ENCODE results near the gene PSMA6. TPM values are rescaled to one million over a fixed set of nuclear protein-coding genes. Genes with fewer than 3 reads are reported as not detected.
A peak's percentile ranks its signal among the peaks of the same experiment; 100 is the strongest.
"Not testable (repeated sequence)": the region's sequence is repeated elsewhere in the genome, so short reads cannot be mapped to it uniquely, and the experiment has no call there.

PSMA6 gene
- total and polyA plus RNA-seq, 2 of the 13 experiments (the other 11 are each of a cell fraction or from before 2014, with no cell fraction given) = 525 to 1,109 TPM

GRCh38 chr14:35252451-35252868 lies 39.7 kb upstream of the PSMA6 start:
- ATAC-seq (peak; percentile 37), DNase-seq (ENCODE audit: low spot score) (no peak), FAIRE-seq (no peak)
- ChIA-PET CTCF (ENCODE audit: low intra/inter-chr PET ratio, low total read pairs) (no interaction called here), POLR2A (interaction anchor here (1.8 kb wide), 1 partner anchor 40 kb away, joined by 8 read pairs; the partner anchor contains the start of gene PSMA6)
- H4K20me1 ChIP-seq (ENCODE audit: insufficient read depth, low read length) = no peaks in the 10 kb centered on the region
- no TSS peak for BruUV-seq (replicated peaks)
- no peaks in the 10 kb centered on the region for H3K4me1 ChIP-seq (ENCODE audit: insufficient read depth, low read length)
- in situ Hi-C loops (cut with HindIII; ENCODE audit: extremely low pct_ligation_motif_present, low pct_unique_long_range_greater_than_20kb) = no loop called here
- H3K9me3 ChIP-seq (ENCODE audit: low read length) = no peaks in the 10 kb centered on the region
- H3K79me2 ChIP-seq (ENCODE audit: insufficient read depth, low read length) = no peaks in the 10 kb centered on the region
- TF ChIP-seq RBFOX2 (IDR thresholded peaks at IDR 0.05; ENCODE audit: low read depth, low read length) (no peak), HMG20B (CRISPR knock-in tag; conservative IDR thresholded peaks at IDR 0.05) (no peak), TEAD3 (CRISPR knock-in tag; optimal IDR thresholded peaks at IDR 0.05; ENCODE audit: borderline replicate concordance) (peak; percentile 36)
- no peak overlapping the region for H3K4me3 ChIP-seq (replicated peaks in 1 of 3; ENCODE audit: insufficient read depth in 1 of 3, low read depth in 2 of 3, low read length in 3 of 3)
- intact Hi-C loops (cut with micrococcal nuclease; ENCODE audit: unreplicated experiment) = no loop called here
- H3K27ac ChIP-seq (ENCODE audit: extremely low read length, insufficient read depth, low read length) = no peak overlapping the region
- H2AFZ ChIP-seq (ENCODE audit: low read length) = no peak overlapping the region
- H3K27me3 ChIP-seq (ENCODE audit: control insufficient read depth in 1 of 2, insufficient read depth in 2 of 2, low read length in 2 of 2) = no peaks in the 10 kb centered on the region
- no peak overlapping the region for H3K4me2 ChIP-seq (ENCODE audit: low read depth, low read length)
- WGBS (ENCODE audit: low lambda C conversion rate) = 97% methylated on average over 1 of the region's 1 CpG
- H3K36me3 ChIP-seq (replicated peaks in 1 of 2; ENCODE audit: control insufficient read depth in 1 of 2, insufficient read depth in 2 of 2, low read length in 2 of 2) = peaks cover 0 to 3% of the 10 kb centered on the region in 2 experiments; a peak in 1 of 5 replicates
- H3K9ac ChIP-seq (ENCODE audit: insufficient read depth, low read depth, low read length) = no peak overlapping the region

- POLR2A ChIA-PET = interaction anchor here (1.8 kb wide), 1 partner anchor 39 kb away, joined by 8 read pairs; the partner anchor contains the start of gene PSMA6
Measured at GRCh38 chr14:35253056-35253455, 39.1 kb upstream of the PSMA6 start.

More at GRCh38 chr14:35253056-35253455, 39.1 kb upstream of the PSMA6 start:
- intact Hi-C loops (cut with micrococcal nuclease; ENCODE audit: unreplicated experiment); H3K4me2 ChIP-seq (ENCODE audit: low read depth, low read length); H3K4me1 ChIP-seq (ENCODE audit: insufficient read depth, low read length); H3K27me3 ChIP-seq (ENCODE audit: control insufficient read depth in 1 of 2, insufficient read depth in 2 of 2, low read length in 2 of 2); H3K9me3 ChIP-seq (ENCODE audit: low read length); DNase-seq (ENCODE audit: low spot score); in situ Hi-C loops (cut with HindIII; ENCODE audit: extremely low pct_ligation_motif_present, low pct_unique_long_range_greater_than_20kb); H4K20me1 ChIP-seq (ENCODE audit: insufficient read depth, low read length); H3K27ac ChIP-seq (ENCODE audit: extremely low read length, insufficient read depth, low read length); BruUV-seq (replicated peaks); ATAC-seq; CTCF ChIA-PET (ENCODE audit: low intra/inter-chr PET ratio, low total read pairs); H3K36me3 ChIP-seq (replicated peaks in 1 of 2; ENCODE audit: control insufficient read depth in 1 of 2, insufficient read depth in 2 of 2, low read length in 2 of 2); H3K4me3 ChIP-seq (replicated peaks in 1 of 3; ENCODE audit: insufficient read depth in 1 of 3, low read depth in 2 of 3, low read length in 3 of 3); FAIRE-seq; H3K9ac ChIP-seq (ENCODE audit: insufficient read depth, low read depth, low read length); H2AFZ ChIP-seq (ENCODE audit: low read length); H3K79me2 ChIP-seq (ENCODE audit: insufficient read depth, low read length): not testable (repeated sequence)
- WGBS (ENCODE audit: low lambda C conversion rate) = 96% methylated on average over 3 of the region's 3 CpGs
- TF ChIP-seq FOXK2 (IDR thresholded peaks at IDR 0.05) = peak; percentile 46; the same call in 1 of the 2 replicates
- TF ChIP-seq, protein P1, sequence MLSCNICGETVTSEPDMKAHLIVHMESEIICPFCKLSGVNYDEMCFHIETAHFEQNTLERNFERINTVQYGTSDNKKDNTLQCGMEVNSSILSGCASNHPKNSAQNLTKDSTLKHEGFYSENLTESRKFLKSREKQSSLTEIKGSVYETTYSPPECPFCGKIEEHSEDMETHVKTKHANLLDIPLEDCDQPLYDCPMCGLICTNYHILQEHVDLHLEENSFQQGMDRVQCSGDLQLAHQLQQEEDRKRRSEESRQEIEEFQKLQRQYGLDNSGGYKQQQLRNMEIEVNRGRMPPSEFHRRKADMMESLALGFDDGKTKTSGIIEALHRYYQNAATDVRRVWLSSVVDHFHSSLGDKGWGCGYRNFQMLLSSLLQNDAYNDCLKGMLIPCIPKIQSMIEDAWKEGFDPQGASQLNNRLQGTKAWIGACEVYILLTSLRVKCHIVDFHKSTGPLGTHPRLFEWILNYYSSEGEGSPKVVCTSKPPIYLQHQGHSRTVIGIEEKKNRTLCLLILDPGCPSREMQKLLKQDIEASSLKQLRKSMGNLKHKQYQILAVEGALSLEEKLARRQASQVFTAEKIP (CRISPR knock-in tag; IDR thresholded peaks at IDR 0.05; ENCODE audit: borderline replicate concordance) = 0 out of 2 replicates have a peak, but pooled peaks have one; percentile 50
